ENCODE results near the gene ASB9. TPM values are rescaled to one million over a fixed set of nuclear protein-coding genes. Genes with fewer than 3 reads are reported as not detected.

Gene ASB9, protein sequence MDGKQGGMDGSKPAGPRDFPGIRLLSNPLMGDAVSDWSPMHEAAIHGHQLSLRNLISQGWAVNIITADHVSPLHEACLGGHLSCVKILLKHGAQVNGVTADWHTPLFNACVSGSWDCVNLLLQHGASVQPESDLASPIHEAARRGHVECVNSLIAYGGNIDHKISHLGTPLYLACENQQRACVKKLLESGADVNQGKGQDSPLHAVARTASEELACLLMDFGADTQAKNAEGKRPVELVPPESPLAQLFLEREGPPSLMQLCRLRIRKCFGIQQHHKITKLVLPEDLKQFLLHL
- 0.34 TPM in 1 of 2 replicates, not detected in the other for total RNA-seq

DNA sequence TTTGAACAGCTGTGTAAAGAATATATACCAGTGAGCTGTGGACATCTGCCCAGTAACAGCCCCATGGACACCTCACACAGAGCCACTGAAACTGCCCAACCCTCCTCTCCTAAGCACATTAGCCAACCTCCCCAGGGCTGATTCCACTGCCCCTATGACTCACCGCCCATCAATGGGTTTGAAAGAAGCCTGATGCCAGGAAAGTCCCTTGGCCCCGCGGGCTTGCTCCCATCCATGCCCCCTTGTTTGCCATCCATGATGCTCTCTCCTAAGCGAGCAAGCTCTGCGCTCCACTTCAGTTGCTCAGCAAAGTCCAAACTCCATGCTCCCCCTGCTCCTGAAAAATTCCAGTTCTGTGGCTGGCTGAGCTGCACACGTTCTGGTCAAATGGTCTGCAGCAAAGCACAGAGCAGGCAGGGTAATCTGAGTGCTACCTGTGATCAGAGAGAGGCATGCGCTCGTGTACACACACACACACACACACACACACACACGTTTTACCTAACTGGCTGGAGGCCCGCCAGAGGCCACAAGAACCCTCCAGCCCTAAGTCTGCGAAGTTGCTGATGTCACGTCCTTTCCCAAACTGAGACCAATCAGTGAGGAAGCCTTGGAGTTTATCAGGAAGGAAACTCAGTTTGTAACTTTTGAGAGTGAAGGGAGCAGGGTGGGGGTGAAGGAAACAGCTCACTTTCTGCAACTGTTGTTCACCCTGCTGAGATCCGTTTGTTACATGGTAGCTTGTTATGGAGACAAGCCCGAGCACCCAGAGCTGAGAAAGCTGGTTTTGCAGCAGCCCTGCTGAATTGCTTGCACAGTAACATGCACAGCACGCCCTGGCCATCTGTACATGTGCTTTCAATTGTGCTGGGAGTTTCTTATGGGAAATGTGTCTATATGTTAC lies at the start of gene ASB9:
Gene ASB9 (minus strand): TSS at position 466 of the 904 bp plus-strand sequence. CDS start 209 bp downstream, at position 257.

DNA sequence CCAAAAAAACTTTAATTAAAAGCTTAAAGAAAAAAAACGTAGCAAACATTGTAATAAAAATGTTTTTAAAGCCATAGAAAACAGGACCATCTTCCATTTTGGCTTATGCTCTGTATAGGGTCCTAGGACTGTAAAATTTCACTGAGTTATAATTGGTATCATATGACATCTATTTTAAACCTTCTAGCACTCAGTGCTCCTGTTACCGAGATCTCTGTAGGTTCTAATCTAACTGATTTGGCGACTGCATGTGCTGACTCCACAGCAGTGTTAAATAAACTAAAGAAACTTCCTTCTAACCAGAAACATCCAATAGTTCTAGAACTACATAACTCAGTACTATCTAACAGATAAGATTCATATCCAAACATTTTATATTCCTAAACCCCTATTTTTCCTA lies 45.6 kb upstream of the ASB9 start, which contains the start of gene ASB11:
Gene ASB11 (minus strand): TSS at position 132 of the 400 bp plus-strand sequence. CDS start 35 bp downstream, at position 97.

Other genes starting within 250 kb of the ASB9 start
- gene ASB11, start 45.6 kb upstream of the ASB9 start, total RNA-seq, result not detected in 2 replicates
- 3.6 and 5.8 TPM in 2 replicates for gene PIGA, start 65.4 kb upstream of the ASB9 start, total RNA-seq
- gene VEGFD, start 114.3 kb upstream of the ASB9 start, total RNA-seq, result 2.3 and 4.2 TPM in 2 replicates
- 31.3 and 47.2 TPM in 2 replicates for gene PIR, start 223.2 kb upstream of the ASB9 start, total RNA-seq
- gene BMX, start 230.7 kb upstream of the ASB9 start, total RNA-seq, result 0.15 TPM in 1 of 2 replicates, not detected in the other